Muscle layer of duodenum (tissue), 2 donors: Measurements from ENCODE around the gene AQP12B.

Experiments
- H3K27ac ChIP-seq: one replicate; pipeline ENCODE4 v1.7.0; 2013; ENCODE audit warnings: mild to moderate bottlenecking, low read length
- H3K27me3 ChIP-seq: one replicate; pipeline ENCODE4 v1.7.0; 2013; ENCODE audit warnings: low read depth, mild to moderate bottlenecking, control low read depth, low read length
- H3K36me3 ChIP-seq, 2 donors: one replicate each; pipeline ENCODE4 v1.7.0; 2013; ENCODE audit warnings: low read length in 2 of 2, control low read depth in 1 of 2, mild to moderate bottlenecking in 1 of 2; ENCODE audit not compliant: insufficient read depth in 2 of 2, control insufficient read depth in 1 of 2
- H3K4me1 ChIP-seq, 2 donors: one replicate each; pipeline ENCODE4 v1.7.0; 2013; ENCODE audit warnings: low read length in 2 of 2, mild to moderate bottlenecking in 2 of 2, control low read depth in 1 of 2, moderate library complexity in 1 of 2; ENCODE audit not compliant: insufficient read depth in 2 of 2, control insufficient read depth in 1 of 2
- H3K4me3 ChIP-seq, 2 donors: one replicate each; pipeline ENCODE4 v1.7.0; 2013; ENCODE audit warnings: low read length in 2 of 2, low read depth in 1 of 2, mild to moderate bottlenecking in 1 of 2
- H3K9me3 ChIP-seq, 2 donors: one replicate each; pipeline ENCODE4 v1.7.0; 2013; ENCODE audit warnings: low read length in 2 of 2, control low read depth in 1 of 2, mild to moderate bottlenecking in 1 of 2; ENCODE audit not compliant: control insufficient read depth in 1 of 2
- donor health status: healthy.

Gene AQP12B

GRCh38 chr2:240724431-240724830 is 41.7 kb upstream of the AQP12B start:
- Histone ChIP-seq H3K4me3 (no peak overlapping the region), H3K36me3 (no peaks in the 10 kb centered on the region), H3K9me3 (no peaks in the 10 kb centered on the region), H3K27ac (no peak overlapping the region), H3K4me1 (no peaks in the 10 kb centered on the region), H3K27me3 (no peaks in the 10 kb centered on the region)

GRCh38 chr2:240723851-240724250 is 41.2 kb upstream of the AQP12B start:
- Histone ChIP-seq H3K4me1 (no peaks in the 10 kb centered on the region), H3K36me3 (no peaks in the 10 kb centered on the region), H3K4me3 (no peak overlapping the region), H3K27ac (no peak overlapping the region), H3K27me3 (no peaks in the 10 kb centered on the region), H3K9me3 (no peaks in the 10 kb centered on the region)

- H3K4me3 ChIP-seq = no peak overlapping the region
- no peaks in the 10 kb centered on the region for H3K36me3 ChIP-seq
- H3K27me3 ChIP-seq = no peaks in the 10 kb centered on the region
- no peaks in the 10 kb centered on the region for H3K4me1 ChIP-seq
- no peak overlapping the region for H3K27ac ChIP-seq
- no peaks in the 10 kb centered on the region for H3K9me3 ChIP-seq
These were observed 40.4 kb upstream of the AQP12B start for GRCh38 chr2:240722796-240723735.

- Histone ChIP-seq H3K4me3 (no peak overlapping the region), H3K27ac (no peak overlapping the region), H3K9me3 (no peaks in the 10 kb centered on the region), H3K27me3 (no peaks in the 10 kb centered on the region), H3K36me3 (no peaks in the 10 kb centered on the region), H3K4me1 (no peaks in the 10 kb centered on the region)
These were observed 39.7 kb upstream of the AQP12B start for GRCh38 chr2:240722376-240722775.

GRCh38 chr2:240721596-240722180 is 39.0 kb upstream of the AQP12B start:
- Histone ChIP-seq H3K36me3 (no peaks in the 10 kb centered on the region), H3K9me3 (no peaks in the 10 kb centered on the region), H3K4me3 (no peak overlapping the region), H3K27me3 (no peaks in the 10 kb centered on the region), H3K27ac (no peak overlapping the region), H3K4me1 (no peaks in the 10 kb centered on the region)

GRCh38 chr2:240720686-240721595 is 38.3 kb upstream of the AQP12B start:
- H3K36me3 ChIP-seq = no peaks in the 10 kb centered on the region
- no peaks in the 10 kb centered on the region for H3K9me3 ChIP-seq
- no peaks in the 10 kb centered on the region for H3K27me3 ChIP-seq
- H3K4me1 ChIP-seq = no peaks in the 10 kb centered on the region
- no peak overlapping the region for H3K27ac ChIP-seq
- H3K4me3 ChIP-seq = no peak overlapping the region

- H3K4me1 ChIP-seq = no peaks in the 10 kb centered on the region
- H3K27me3 ChIP-seq = no peaks in the 10 kb centered on the region
- no peak overlapping the region for H3K4me3 ChIP-seq
- H3K9me3 ChIP-seq = no peaks in the 10 kb centered on the region
- no peaks in the 10 kb centered on the region for H3K36me3 ChIP-seq
- H3K27ac ChIP-seq = no peak overlapping the region
These were observed 37.2 kb upstream of the AQP12B start for GRCh38 chr2:240719676-240720545.

GRCh38 chr2:240718896-240719490 is 36.3 kb upstream of the AQP12B start:
- Histone ChIP-seq H3K9me3 (no peaks in the 10 kb centered on the region), H3K27me3 (no peaks in the 10 kb centered on the region), H3K27ac (no peak overlapping the region), H3K36me3 (no peaks in the 10 kb centered on the region), H3K4me3 (no peak overlapping the region), H3K4me1 (no peaks in the 10 kb centered on the region)

- Histone ChIP-seq H3K36me3 (no peaks in the 10 kb centered on the region), H3K9me3 (no peaks in the 10 kb centered on the region), H3K4me3 (no peak overlapping the region), H3K27me3 (no peaks in the 10 kb centered on the region), H3K4me1 (no peaks in the 10 kb centered on the region), H3K27ac (no peak overlapping the region)
These were observed 35.2 kb upstream of the AQP12B start for GRCh38 chr2:240717681-240718581.
